ENCODE measurements around the gene SPINK7.

The SPINK7 gene

GRCh38 chr5:148343603-148344487, 31.6 kb downstream of the SPINK7 start:
- DNase-seq (ENCODE audit: low read depth): no peak

GRCh38 chr5:148347706-148348105, 35.5 kb downstream of the SPINK7 start:
- no peak for DNase-seq (ENCODE audit: low read depth)

- DNase-seq (ENCODE audit: low read depth): no peak
These were observed 40.5 kb downstream of the SPINK7 start for GRCh38 chr5:148352696-148353095.

GRCh38 chr5:148353634-148354033, 41.4 kb downstream of the SPINK7 start:
- no peak for DNase-seq (ENCODE audit: low read depth)

- no peak for DNase-seq (ENCODE audit: low read depth)
These were observed 52.1 kb downstream of the SPINK7 start for GRCh38 chr5:148364343-148364742.
